IPS-20b (cell line): ENCODE data around the gene CCDC34.

ENCODE experiments used
- H3K27ac ChIP-seq: one replicate; pipeline ENCODE4 v1.5.1; 2013; ENCODE audit warnings: low read length
- H3K27me3 ChIP-seq: 2 replicates; pipeline ENCODE4 v1.6.1; 2013; ENCODE audit warnings: mild to moderate bottlenecking, low read length, inconsistent platforms; ENCODE audit not compliant: insufficient read depth
- H3K36me3 ChIP-seq: 2 replicates; pipeline ENCODE4 v1.6.1; 2013; ENCODE audit warnings: low read depth, mild to moderate bottlenecking, inconsistent platforms, low read length, moderate library complexity; ENCODE audit not compliant: insufficient read depth
- H3K4me1 ChIP-seq: 2 replicates; pipeline ENCODE4 v1.6.1; 2013; ENCODE audit warnings: mild to moderate bottlenecking, control low read depth, inconsistent platforms, low read length, moderate library complexity; ENCODE audit not compliant: insufficient read depth
- H3K4me3 ChIP-seq: 2 replicates; pipeline ENCODE4 v1.5.1; 2013; ENCODE audit warnings: mild to moderate bottlenecking, low read length, inconsistent platforms
- H3K9ac ChIP-seq: 2 replicates; pipeline ENCODE4 v1.6.1; 2013; ENCODE audit warnings: low read depth, mild to moderate bottlenecking, inconsistent platforms, low read length, moderate library complexity
- H3K9me3 ChIP-seq: 2 replicates; pipeline ENCODE4 v1.6.1; 2013; ENCODE audit warnings: mild to moderate bottlenecking, low read depth, low read length, inconsistent platforms; ENCODE audit not compliant: insufficient read depth

CCDC34 gene

GRCh38 chr11:27362749-27363575 is at the start of gene CCDC34:
CCDC34 (minus strand) TSS chr11:27363215; CDS start chr11:27363194, 21 bp downstream.
- H3K4me1 ChIP-seq = 0 out of 2 replicates have a peak, but pooled peaks cover under 1% of the 10 kb centered on the region
- peaks cover 11% of the 10 kb centered on the region for H3K36me3 ChIP-seq
- H3K9ac ChIP-seq = peak within 1 kb of the TSS; percentile 88
- peak within 1 kb of the TSS; percentile 75 for H3K4me3 ChIP-seq
- H3K27me3 ChIP-seq = no peaks in the 10 kb centered on the region
- no peaks in the 10 kb centered on the region for H3K9me3 ChIP-seq
- H3K27ac ChIP-seq = peak within 1 kb of the TSS; percentile 50

- H3K27ac ChIP-seq = no peak overlapping the region
Observed at GRCh38 chr11:27412192-27412691, 49.2 kb upstream of the CCDC34 start.

GRCh38 chr11:27411328-27411727 is 48.3 kb upstream of the CCDC34 start:
- Histone ChIP-seq H3K9me3 (no peaks in the 10 kb centered on the region), H3K27me3 (no peaks in the 10 kb centered on the region), H3K4me3 (no peak overlapping the region), H3K4me1 (0 out of 2 replicates have a peak, but pooled peaks cover 4% of the 10 kb centered on the region), H3K36me3 (peaks cover 37% of the 10 kb centered on the region), H3K9ac (no peak overlapping the region), H3K27ac (no peak overlapping the region)

More at GRCh38 chr11:27412192-27412691, 49.2 kb upstream of the CCDC34 start:
- H3K9ac ChIP-seq = no peak overlapping the region
- peaks cover 11% of the 10 kb centered on the region; the same call in 1 of the 2 replicates for H3K4me1 ChIP-seq
- H3K36me3 ChIP-seq = peaks cover 30% of the 10 kb centered on the region
- H3K27me3 ChIP-seq = no peaks in the 10 kb centered on the region
- no peaks in the 10 kb centered on the region for H3K9me3 ChIP-seq
- H3K4me3 ChIP-seq = no peak overlapping the region

GRCh38 chr11:27410272-27410671 is 47.3 kb upstream of the CCDC34 start:
- H3K9me3 ChIP-seq = no peaks in the 10 kb centered on the region
- H3K27me3 ChIP-seq = no peaks in the 10 kb centered on the region
- H3K9ac ChIP-seq = no peak overlapping the region
- H3K4me3 ChIP-seq = no peak overlapping the region
- 0 out of 2 replicates have a peak, but pooled peaks cover 4% of the 10 kb centered on the region for H3K4me1 ChIP-seq
- no peak overlapping the region for H3K27ac ChIP-seq
- peaks cover 37% of the 10 kb centered on the region for H3K36me3 ChIP-seq

GRCh38 chr11:27409742-27410141 is 46.7 kb upstream of the CCDC34 start:
- Histone ChIP-seq H3K27me3 (no peaks in the 10 kb centered on the region), H3K4me3 (no peak overlapping the region), H3K36me3 (peaks cover 37% of the 10 kb centered on the region), H3K9me3 (no peaks in the 10 kb centered on the region), H3K4me1 (peaks cover 4% of the 10 kb centered on the region; the same call in 1 of the 2 replicates), H3K9ac (no peak overlapping the region), H3K27ac (no peak overlapping the region)

GRCh38 chr11:27409049-27409448 is 46.0 kb upstream of the CCDC34 start:
- H3K36me3 ChIP-seq = peaks cover 37% of the 10 kb centered on the region
- H3K4me3 ChIP-seq = no peak overlapping the region
- no peak overlapping the region for H3K27ac ChIP-seq
- H3K4me1 ChIP-seq = peaks cover 4% of the 10 kb centered on the region; the same call in 1 of the 2 replicates
- no peaks in the 10 kb centered on the region for H3K27me3 ChIP-seq
- no peak overlapping the region for H3K9ac ChIP-seq
- no peaks in the 10 kb centered on the region for H3K9me3 ChIP-seq

GRCh38 chr11:27408246-27408800 is 45.3 kb upstream of the CCDC34 start:
- H3K4me3 ChIP-seq = no peak overlapping the region
- no peak overlapping the region for H3K9ac ChIP-seq
- peaks cover 38% of the 10 kb centered on the region for H3K36me3 ChIP-seq
- H3K27me3 ChIP-seq = no peaks in the 10 kb centered on the region
- no peak overlapping the region for H3K27ac ChIP-seq
- no peaks in the 10 kb centered on the region; the same call in 1 of the 2 replicates for H3K4me1 ChIP-seq
- no peaks in the 10 kb centered on the region for H3K9me3 ChIP-seq

- H3K27ac ChIP-seq = no peak overlapping the region
- H3K9ac ChIP-seq = no peak overlapping the region
- H3K27me3 ChIP-seq = no peaks in the 10 kb centered on the region
- peaks cover 35% of the 10 kb centered on the region for H3K36me3 ChIP-seq
- H3K9me3 ChIP-seq = no peaks in the 10 kb centered on the region
- H3K4me1 ChIP-seq = no peaks in the 10 kb centered on the region; the same call in 1 of the 2 replicates
- no peak overlapping the region for H3K4me3 ChIP-seq
Observed at GRCh38 chr11:27406498-27407354, 43.7 kb upstream of the CCDC34 start.

- Histone ChIP-seq H3K36me3 (peaks cover 24% of the 10 kb centered on the region), H3K27ac (no peak overlapping the region), H3K4me3 (no peak overlapping the region), H3K4me1 (no peaks in the 10 kb centered on the region; the same call in 1 of the 2 replicates), H3K9me3 (no peaks in the 10 kb centered on the region), H3K9ac (no peak overlapping the region), H3K27me3 (no peaks in the 10 kb centered on the region)
Observed at GRCh38 chr11:27405134-27405533, 42.1 kb upstream of the CCDC34 start.

- no peak overlapping the region for H3K27ac ChIP-seq
- H3K4me1 ChIP-seq = no peaks in the 10 kb centered on the region; the same call in 1 of the 2 replicates
- no peak overlapping the region for H3K9ac ChIP-seq
- H3K4me3 ChIP-seq = no peak overlapping the region
- H3K36me3 ChIP-seq = peaks cover 20% of the 10 kb centered on the region
- no peaks in the 10 kb centered on the region for H3K27me3 ChIP-seq
- H3K9me3 ChIP-seq = no peaks in the 10 kb centered on the region
Observed at GRCh38 chr11:27404427-27404826, 41.4 kb upstream of the CCDC34 start.

GRCh38 chr11:27403195-27403594 is 40.2 kb upstream of the CCDC34 start:
- H3K9me3 ChIP-seq = no peaks in the 10 kb centered on the region
- no peak overlapping the region for H3K4me3 ChIP-seq
- H3K27me3 ChIP-seq = no peaks in the 10 kb centered on the region
- H3K27ac ChIP-seq = no peak overlapping the region
- H3K36me3 ChIP-seq = peaks cover 28% of the 10 kb centered on the region
- H3K9ac ChIP-seq = no peak overlapping the region
- H3K4me1 ChIP-seq = no peaks in the 10 kb centered on the region; the same call in 1 of the 2 replicates
